Measurements from ENCODE around the gene TBX21.

The TBX21 gene

DNA sequence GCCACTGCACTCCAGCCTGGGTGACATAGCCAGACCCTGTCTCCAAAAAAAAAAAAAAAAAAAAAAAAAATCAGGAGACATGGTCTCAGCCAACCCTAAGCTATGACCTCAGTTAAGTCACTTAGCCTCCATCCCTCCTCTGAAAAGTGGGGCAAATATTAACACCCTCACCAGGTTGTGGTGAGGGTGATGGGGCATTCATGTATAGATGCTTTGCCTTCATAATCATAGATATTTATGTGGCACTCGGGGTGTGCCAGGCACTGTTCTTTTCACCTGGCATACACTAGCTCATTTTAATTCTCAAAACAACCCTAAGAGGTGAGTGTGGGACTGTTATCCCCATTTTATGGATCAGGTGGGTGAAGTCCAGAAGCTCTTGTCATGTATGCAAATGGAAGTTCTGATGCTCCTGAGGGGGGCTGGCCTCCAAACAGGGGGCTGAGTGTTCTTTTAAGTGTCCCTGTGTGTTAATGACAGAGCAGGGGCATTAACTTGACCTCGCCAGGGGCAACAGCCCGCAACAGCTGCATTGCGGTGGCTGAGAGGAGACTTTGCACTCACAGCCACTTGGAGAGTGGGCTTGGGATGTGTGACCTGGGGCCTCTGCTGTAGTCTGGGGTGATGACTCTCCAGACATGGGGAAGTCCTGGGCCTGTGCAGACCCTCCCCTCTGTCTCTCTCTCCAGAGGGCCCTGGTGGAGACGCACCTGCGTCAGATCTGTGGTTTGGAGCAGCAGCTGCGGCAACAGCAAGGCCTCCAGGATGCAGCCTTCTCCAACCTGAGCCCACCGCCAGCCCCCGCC lies 34.9 kb upstream of the TBX21 start:
- DNase-seq (ENCODE audit: low spot score) = no peak

DNA sequence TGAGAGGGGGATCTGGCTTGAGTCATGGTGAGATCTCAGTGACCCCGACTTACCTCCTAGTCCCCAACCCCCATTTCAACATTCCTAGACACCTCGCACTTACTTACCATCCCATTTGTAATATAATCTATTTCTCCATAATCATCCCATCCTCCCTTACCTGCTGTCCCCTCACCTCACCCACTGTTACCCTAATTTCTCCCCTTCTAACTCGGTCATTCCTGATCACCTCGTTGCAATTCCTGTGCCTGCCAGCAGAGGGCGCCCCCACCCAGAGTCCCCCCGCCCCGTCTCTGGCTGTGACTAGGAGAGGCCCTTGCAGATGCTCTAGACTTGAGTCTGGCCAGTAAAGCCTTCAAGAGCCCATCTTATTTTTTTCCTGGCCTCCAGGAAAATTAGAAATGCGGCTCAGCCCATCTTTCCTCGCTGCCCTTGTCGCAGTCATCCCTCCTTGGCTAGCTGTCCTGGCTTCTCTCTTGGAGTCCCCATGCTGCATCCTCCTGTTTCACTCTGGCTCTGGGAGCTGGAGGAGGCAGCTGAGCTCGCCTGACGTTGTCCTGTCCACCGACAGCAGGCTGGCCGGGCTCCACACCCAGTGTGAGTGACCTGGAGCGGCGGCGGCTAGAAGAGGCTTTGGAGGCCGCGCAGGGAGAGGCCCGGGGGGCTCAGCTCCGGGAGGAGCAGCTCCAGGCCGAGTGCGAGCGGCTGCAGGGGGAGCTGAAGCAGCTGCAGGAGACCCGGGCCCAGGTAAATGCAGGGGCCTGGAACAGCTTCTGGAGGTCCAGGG lies 34.1 kb upstream of the TBX21 start:
- DNase-seq (ENCODE audit: low spot score) = peak; percentile 66

DNA sequence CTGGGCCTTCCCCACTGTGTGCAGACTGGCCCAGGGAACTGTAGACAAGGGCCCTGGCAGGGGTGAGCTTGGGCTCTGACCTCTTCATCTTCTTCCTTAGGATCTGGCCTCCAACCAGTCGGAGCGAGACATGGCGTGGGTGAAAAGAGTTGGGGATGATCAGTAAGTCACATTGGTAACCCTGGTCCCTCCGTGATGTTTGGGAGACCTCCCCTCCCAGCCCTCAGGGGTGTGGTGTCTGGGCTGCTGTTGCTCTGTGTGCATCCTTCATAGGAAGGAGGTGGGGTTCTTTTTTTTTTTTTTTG lies 33.5 kb upstream of the TBX21 start:
- no peak for DNase-seq (ENCODE audit: low spot score)

DNA sequence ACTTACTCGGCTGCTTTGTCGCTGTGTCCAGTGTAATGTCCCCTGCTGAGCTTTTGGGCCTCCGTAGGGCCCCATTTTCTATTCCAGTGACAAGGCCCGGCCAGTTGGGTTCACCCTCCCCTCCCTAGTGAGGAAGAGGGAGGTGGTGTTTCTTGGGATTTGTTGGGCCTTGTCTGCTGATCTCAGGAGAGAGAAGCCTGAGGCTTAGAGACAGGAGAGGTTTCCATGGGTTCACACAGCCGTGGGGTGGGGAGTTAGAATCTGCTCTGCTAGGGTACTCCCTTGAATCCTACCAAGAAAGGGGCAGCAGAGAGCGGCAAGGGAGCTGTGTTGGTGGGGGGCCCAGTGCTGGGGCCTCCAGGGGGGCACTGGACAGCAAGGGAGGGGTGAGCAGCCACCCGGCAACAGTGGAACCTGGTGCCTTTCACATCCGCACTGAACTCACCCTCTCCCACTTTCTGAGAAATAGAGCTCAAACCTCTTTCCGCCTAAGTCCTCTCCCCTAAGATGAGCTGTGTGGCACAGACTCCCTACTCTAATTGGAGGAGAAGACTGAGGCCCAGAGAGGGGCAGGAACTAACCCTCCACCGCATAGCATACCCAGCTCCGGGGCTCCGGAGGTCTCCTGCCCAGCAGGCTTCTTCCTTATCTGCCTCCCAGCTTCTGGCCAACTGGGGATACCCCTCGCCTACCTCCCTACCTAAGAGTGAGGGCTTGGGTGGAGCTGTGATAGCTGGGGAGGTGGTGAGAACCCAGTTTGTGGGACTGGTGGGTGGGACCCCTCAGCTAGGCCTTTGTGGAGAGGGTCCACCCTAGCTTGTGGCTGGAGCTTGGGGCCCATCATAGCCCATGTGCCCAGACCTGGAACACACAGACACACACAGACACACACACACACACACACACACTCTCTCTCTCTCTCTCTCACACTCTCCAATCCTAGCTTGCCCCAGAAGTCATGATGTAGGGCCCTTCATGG lies 32.3 kb upstream of the TBX21 start:
- DNase-seq (ENCODE audit: low spot score) = no peak

DNA sequence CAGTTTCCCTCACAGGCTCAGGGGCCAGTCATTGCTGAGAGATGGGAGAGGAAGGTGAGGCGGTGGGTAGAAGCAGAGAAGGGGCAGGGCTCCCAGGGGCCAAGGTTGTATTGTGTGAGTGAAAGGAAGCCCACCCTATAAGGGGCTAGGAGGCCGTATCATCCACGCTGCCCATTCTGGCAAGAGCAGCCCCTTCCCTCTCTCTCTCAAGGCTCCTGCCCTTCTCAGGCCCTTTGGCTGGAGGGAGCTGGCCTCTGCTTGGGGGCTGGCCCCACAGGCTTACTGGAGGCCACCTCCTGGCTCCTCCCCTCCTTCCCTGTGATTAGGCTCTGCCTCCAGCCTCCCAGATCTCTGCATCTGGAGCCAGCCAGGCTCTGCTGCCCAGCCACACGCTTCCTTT lies 31.4 kb upstream of the TBX21 start:
- peak; percentile 72 for DNase-seq (ENCODE audit: low spot score)

DNA sequence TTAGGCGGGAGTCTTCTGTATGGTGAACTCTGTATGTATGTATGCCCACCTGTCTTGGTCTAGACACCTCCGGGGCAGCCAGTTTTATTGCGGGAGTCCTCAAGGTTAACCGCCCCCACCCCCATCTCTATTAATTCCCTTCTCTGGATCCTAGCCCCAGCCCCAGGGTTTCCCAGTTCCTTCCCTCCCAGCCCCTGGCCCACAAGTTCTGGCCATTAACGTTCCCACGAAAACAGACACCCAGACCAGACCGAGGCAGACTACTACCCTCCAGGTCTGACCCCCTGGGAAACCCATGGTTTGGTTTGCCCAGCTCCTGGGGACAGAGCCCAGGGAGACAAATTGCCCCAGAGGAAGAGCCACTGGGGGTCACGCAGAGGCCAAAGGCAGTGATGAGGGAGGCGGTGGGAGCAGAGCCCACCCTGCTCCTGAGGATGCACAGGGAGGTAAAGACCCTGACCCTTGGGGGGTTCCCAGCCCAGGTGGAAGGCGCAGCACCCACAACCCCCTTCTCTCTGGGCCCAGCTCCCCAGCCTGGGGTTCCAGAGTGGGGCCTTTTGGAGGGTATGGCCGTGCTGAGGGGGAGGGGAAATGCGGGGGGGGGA lies 30.5 kb upstream of the TBX21 start:
- no peak for DNase-seq (ENCODE audit: low spot score)

DNA sequence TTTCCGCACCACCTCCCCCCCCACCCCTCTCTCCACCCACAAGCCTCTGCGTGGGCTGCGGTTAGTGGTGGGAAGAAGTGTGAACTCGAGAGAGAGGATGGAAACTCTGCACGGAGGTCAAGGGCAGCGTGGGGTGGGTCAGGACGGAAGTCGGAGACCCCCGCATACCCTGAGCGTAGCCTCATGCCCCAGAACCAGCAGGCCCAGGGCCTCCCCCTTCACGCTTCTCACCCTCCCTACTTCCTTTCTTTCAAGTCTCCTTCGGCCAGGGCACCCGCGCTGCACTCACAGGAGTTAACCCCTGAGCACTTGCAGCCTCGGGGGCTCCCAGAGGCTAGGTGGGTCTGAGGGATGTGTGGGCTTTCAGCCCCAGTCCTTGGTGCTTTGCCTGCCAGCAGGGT lies 29.8 kb upstream of the TBX21 start:
- DNase-seq (ENCODE audit: low spot score) = no peak

DNA sequence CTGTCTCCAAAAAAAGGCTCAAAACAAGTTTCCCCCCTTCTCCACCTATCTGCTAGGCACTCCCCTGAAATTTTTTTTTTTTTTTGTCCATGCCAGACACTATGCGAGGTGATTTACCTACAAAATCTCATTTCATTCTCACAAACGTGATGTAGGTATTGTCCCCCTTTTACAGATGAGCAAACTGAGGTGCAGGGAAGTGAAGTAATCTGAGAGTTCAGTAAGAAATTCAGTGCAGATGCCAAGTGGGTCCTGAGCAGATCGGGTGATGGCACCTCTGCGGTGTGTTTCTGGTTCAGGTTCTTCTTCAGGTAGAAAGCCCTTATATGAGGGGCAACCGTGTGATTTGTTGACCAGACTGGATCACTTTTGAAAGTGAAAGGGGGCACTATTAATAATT lies 29.4 kb upstream of the TBX21 start:
- DNase-seq (ENCODE audit: low spot score) = no peak

DNA sequence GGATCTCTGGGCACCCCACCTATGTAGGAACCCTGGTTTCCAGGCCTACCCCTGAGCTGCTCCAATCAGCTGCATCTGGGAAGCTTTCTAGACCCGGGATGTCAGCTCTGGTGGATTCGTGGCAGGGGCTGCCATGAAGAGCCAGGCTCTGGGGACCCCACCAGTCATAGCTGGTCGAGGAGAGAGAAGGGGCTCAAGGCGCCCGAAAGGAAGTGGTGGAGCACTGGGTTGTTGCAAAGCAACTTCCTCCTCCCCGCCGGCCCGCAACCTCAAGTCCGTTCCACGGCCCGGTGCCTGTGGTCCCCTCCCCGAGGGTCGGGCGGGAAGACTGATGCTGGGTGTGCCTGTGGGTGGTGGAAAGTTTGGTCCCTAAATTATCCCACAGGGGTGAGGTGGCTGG lies 28.9 kb upstream of the TBX21 start:
- DNase-seq (ENCODE audit: low spot score) = no peak

DNA sequence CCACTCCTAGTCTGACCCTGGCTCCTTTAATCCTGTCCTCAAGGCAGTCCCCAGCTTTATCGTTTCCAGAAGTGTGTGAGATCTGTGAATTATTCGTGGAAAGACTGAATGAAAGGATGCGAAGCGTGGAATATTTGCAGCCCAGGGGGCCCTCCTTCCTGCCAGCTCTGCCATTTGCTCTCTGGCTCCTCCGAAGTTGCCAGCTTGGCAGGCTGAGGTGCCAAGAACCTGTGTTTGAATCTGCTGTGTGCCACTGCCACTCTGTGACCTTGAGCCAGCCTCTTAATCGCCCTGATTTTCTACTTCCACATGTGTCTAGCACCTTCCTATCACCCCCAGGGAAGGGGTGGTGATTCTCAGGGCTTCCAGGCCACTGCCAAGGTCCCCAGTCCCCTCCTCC lies 28.3 kb upstream of the TBX21 start:
- no peak for DNase-seq (ENCODE audit: low spot score)

DNA sequence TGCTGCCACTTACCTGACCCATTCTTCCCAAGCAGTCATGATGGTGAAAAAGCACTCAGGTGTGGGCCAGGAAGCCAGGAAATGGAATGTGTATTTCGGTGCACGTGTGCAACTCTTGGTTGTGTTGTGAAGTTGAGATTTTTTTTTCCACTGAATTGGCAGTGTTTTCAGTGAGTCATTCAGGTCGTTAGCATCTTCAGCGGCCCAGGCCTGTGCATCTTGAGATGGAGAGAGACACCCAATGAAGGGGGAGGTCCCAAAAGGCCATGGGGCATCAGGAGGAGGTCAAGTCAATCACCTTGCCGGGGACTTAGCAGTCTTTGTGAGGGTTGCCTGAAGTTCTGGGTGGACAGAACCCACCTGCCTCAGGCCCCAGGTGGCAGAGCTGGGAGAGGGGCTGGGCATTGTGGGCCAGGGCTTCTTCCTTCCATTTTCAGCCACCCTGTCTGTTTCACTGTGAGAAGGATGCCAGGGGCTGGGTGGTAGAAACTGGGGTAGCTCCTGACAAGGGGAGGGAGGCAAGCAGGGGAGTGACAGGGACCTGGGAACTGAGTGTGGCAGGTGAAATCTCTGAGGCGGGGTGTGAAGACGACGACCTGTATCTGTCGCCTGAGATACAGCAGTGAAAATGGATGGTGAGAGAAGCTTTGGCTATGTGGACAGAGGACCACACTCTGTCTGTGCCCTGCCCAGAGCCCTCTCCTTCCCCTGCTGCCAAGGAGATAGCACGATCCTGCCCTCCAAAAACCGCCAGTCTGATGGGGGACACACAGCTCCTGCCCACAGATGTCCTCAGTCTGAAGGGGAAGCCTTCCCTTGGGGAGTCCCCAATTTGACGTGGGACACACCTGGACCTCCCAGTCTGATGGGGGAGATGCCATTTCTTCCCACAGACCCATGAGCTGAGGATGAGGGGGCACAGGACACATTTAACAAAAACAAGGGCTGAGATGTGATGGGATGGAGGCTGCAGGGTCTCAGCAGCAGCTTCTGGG lies 27.2 kb upstream of the TBX21 start:
- DNase-seq (ENCODE audit: low spot score) = no peak

DNA sequence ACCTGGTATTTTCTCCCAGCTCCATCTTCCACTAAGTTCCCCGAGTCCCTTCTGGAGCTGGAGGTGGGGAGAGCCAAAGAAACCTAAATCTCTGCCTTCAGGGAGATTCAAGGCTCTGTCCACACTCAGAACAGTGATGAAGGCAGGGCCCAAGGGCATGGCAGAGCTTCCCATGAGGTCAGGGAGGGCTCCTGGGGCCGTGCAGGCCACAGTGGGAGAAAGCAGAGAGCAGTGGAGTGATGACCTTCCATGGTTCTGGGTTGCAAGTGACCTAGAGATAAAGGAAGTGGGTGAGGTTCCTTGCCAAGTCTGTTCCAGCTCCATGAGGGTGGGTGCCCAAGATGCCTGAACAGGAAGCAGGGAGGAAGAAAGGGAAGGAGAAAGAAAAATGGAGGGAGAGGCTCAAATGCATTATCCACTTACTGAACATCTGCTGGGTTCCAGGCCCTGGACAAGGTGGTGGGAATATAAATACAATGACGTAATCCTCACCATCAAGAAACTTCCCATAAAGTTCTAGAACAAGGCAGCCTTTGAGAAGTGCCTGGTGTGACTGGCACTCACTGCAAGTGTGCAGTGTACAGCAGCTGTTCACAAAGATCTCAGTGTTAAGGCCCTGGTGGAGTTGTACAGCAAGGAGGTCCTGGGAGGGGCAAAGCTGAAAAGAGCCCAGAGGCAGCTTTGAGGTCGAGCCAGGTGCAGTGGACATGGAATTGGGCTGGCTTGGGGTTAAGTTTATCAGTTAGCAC lies 25.8 kb upstream of the TBX21 start:
- DNase-seq (ENCODE audit: low spot score) = no peak

DNA sequence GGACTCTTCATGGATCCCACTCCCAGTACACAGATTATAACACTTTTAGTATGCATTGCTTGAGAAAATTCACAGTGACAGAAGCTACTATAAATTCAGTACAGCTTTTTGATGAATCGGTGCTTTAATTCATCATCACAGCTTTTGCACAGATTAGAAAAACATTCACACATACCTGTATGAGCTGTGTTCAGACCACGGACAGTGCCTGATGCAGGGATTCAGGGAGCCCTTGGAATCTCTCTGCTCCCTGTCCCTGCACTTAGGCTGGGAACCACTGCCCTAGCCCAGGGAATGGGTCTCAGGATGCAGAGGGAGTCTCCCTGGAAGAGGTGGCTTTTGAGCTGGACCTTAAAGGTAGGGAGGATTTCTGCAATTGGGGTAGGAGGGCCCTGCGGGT lies 25.2 kb upstream of the TBX21 start:
- DNase-seq (ENCODE audit: low spot score) = no peak

DNA sequence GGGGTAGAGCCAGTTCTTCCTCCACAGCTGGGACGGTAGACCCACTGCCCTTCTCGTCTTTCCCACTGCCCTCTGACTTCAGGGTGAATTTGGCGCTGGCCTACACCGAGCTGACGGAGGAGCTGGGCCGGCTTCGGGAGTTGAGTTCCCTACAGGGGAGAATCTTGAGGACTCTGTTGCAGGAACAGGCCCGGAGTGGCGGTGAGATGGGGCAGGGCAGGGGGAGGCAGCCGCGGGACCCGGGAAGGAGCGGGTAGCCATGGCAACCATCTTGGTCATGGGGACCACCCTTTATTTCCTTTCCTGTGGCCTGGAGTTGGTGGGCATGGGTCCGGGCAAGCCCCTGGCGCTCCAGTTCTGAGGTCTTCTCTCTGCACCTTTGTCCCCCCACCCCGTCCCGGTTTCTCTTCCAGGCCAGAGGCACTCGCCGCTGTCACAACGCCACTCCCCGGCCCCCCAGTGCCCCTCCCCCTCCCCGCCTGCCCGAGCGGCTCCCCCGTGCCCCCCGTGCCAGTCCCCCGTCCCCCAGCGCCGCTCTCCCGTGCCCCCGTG lies 24.6 kb upstream of the TBX21 start:
- no peak for DNase-seq (ENCODE audit: low spot score)

DNA sequence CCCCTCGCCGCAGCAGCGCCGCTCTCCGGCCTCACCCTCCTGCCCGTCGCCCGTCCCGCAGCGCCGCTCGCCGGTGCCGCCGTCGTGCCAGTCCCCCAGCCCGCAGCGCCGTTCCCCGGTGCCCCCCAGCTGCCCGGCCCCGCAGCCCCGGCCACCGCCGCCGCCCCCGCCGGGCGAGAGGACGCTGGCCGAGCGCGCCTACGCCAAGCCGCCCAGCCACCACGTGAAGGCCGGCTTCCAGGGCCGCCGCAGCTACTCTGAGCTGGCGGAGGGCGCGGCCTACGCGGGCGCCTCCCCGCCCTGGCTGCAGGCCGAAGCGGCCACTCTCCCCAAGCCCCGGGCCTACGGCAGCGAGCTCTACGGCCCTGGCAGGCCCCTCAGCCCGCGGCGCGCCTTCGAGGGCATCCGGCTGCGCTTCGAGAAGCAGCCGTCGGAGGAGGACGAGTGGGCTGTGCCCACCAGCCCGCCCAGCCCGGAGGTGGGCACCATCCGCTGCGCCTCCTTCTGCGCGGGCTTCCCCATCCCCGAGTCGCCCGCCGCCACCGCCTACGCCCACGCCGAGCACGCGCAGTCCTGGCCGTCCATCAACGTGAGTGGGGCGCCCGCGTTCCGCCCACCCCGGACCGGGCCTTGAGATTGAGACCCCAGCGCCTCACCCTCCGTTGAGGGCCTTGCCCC lies 24.0 kb upstream of the TBX21 start:
- DNase-seq (ENCODE audit: low spot score) = no peak

DNA sequence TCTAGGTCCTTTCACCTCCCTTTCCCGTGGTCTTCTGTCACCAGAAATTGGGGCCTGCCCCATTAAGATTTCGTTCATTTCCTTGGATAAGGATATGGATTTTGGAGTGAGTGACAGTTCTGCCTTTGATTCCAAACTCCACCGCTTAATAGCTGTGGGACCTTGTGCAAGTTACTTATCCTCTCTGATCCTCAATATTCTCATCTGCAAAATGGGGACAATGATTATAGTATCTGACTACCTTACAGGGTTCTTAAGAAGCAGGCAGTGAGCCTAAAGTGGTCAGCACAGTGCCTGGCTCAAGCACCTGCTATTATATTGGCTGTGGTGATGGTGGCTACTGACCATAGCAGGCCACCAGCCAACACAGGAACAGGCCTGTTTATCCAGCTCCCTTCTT lies 23.4 kb upstream of the TBX21 start:
- no peak for DNase-seq (ENCODE audit: low spot score)

DNA sequence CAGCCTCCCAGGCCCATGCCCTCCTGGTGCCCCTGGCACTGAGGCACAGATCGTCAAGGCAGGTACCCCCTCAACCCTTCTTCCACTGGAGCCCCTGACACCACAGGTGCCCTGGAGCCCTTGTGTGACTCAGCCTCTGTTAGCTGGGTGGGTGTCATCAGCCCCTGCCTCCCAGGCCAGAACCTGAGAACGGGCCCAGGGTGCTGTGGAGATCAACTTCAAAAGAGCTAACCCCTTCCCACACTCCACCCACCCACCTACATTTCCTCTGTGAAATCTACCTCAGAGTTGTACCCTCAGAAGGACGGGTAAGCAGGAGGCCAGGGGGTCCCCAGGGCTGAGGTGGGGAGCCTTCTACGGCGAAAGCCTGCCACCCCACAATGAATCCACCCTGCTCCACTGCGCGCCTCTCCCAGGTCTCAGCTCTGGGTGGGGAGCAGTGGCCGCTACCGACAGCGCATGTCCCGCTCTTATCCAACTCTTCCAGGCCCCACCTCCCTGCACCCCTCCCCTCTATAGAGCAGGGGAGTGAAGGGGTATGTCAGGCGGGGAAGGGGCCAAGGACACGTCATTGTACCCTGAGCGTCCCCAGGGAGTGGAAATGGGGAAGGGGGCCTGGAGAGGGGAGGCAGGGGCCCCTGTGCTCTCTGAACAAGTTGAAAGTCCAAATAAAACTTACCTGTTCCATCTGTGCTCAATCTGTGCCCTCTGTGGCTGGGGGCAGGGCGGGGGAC lies 21.5 kb upstream of the TBX21 start:
- DNase-seq (ENCODE audit: low spot score) = no peak
